Right renal cortex interstitium (tissue), 3 donors: ENCODE results near the gene BBC3. TPM values are rescaled to one million over a fixed set of nuclear protein-coding genes. Genes with fewer than 3 reads are reported as not detected.

ENCODE experiments used
- DNase-seq, 3 donors: peaks; one replicate each; pipeline ENCODE4 v3.0.0-alpha.2; 2013; ENCODE audit warnings: low read depth in 3 of 3, low spot score in 2 of 3
- polyA plus RNA-seq, 3 donors: library from polyadenylated mRNA; unstranded; fragments of 120-200 nt; gene quantifications; one replicate each; pipeline ENCODE4 v1.2.1, GENCODE V29; 2013; ENCODE audit not compliant: insufficient read length in 3 of 3

The BBC3 gene
- polyA plus RNA-seq, 3 donors, result 1.1 to 1.2 (median 1.1) TPM

DNA sequence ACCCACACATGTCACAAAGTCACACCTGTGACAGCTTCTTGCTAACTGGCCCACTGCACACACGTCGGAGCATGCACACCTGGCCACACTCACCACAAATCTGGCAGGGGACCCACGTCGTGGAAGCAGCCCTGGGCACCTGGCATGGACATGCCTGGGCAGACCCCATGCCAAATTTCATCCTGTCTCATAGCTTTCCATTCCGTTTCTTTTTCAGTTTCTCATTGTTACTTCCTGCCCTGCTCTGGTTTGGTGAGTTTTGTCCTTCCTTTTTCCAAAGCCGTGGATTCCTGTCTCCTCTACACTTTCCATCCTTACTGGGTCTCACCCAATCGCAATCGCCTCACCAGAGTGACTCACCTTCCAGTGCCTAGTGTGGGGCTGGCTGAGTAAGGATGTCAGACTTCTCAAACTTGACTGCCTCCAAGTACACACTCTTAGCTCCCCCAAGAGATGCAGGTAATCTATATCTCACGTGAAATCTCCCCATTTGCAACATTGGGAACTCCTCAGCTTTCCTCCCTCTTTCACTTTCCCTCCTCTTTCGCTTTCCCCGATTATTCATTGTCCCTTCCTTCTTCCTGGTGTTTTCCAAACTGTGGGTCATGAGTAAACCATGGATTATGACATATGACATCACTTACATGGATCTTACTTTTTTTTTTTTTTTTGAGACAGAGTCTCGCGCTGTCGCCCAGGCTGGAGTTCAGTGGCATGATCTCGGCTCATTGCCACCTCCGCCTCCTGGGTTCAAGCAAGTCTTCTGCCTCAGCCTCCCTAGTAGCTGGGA, 1.6 kb upstream of the BBC3 start:
- DNase-seq, result no peak

DNA sequence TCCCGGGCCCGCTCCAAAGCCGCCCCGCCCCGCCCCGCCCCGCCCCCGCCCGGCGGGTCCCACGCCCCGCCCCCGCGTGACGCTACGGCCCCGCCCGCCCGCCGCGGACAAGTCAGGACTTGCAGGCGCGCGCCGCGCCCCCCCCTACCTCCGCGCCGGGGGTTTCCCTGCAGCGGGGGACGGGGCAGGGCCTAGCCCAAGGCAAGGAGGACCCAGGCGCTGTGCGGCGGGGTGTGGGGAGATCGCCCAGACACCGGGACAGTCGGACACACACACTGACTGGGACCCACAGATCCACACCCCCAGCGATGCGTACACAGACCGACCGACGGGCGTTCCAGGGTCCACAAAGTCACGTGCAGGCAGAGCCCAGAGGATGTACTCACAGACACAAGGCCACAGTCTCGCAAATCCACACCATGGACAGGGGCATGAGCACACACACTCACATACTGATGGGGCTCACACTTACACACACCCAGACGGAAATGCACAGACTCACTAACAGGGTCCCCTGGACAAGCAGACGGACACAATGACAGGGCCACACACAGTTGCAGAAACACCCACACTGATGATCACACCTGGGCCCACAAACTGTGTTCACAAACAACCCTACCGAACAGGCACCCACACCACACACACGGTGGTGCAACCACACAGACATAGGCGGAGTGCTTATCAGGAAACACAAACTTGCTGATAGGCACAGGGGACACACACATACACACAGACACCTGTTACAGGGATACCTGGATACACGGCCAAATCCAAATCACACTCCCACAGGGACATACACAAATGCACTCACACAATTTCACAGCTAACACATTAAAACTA, 436 bp upstream of the BBC3 start:
- DNase-seq, result no peak

DNA sequence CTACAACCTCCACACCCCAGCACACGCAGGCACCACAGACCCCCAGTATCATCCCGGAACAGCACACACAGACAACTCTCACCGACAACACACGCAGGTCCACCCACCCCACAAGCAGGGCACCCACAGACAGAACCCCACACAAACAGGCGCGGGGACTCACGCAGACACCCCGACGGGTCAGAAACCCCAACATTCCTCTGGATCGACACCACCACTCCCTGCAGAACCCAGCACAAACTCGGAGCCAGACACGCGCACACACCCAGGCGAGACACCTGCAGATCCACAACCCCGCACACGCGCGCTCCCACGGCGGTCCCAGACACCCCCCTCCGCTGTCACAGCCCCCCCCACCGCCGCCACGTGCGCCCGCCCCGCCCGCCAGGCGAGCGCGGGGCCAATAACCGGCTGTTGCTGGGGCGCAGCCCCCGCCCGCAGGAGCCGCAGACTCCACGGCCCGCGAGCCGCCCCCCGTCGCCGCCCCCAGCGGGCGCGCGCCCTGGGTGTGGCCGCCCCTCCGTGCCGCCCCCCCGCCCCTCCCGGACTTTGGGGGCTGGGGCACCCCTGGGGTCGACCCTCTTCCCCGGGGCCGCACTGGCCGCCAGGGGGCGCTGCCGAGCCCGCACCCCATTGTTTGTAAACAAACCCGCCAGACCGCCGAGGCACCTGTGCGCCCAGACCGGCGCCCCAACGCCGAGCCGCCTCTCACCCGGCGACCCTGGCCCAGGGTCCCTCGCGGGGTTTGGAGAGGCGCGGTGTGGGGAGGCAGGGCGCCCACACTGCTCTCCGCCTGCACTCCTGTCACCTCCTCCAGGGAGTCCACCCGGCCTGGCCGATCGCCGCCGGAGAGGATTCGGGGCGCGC, 712 bp downstream of the BBC3 start:
- DNase-seq, result no peak

DNA sequence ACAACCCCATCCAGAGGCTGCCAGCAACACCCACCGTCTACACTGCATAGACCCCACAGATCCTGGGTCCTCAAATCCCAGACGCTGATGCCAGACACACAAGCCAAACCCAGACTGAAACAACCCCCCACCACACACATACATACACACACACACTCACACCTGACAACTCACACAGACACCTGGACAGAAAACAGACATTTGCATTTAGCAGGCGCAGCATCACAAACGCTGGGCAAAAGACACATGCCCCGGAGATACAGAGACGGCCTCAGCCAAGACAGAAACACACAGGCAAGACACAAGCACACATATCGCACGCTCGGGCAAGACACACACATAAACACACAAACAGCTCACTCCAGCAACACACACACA, 1.3 kb downstream of the BBC3 start:
- no peak for DNase-seq

DNA sequence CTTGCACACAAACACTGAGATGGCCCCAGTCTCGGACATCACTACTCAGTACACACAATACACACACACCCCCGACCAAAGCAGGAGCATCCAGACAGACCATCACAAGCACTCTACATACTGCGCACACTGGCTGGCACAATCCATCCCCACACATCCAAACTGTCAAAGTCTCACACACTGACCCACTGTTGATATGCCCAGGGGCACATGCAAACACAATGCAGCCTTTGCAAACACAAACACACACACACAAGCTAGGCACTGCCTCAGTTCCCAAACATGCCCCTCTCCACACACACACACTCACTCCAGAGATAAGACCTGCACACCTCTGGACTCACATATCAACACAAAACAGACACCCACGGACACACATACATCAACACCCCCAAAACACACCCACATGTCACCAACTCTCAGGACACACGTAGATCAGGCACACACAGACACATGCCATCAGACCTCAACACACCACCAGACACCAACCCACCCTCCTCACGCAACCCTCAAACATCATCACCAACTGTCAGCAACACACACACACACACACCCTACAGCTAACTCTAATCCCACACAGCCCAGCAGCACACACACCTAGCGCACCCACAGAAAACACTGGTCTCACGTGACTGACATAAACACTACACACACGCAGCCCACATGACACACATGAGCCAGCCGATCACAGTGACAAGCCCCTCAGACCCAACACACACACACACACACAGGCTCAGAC, 1.9 kb downstream of the BBC3 start:
- no peak for DNase-seq

DNA sequence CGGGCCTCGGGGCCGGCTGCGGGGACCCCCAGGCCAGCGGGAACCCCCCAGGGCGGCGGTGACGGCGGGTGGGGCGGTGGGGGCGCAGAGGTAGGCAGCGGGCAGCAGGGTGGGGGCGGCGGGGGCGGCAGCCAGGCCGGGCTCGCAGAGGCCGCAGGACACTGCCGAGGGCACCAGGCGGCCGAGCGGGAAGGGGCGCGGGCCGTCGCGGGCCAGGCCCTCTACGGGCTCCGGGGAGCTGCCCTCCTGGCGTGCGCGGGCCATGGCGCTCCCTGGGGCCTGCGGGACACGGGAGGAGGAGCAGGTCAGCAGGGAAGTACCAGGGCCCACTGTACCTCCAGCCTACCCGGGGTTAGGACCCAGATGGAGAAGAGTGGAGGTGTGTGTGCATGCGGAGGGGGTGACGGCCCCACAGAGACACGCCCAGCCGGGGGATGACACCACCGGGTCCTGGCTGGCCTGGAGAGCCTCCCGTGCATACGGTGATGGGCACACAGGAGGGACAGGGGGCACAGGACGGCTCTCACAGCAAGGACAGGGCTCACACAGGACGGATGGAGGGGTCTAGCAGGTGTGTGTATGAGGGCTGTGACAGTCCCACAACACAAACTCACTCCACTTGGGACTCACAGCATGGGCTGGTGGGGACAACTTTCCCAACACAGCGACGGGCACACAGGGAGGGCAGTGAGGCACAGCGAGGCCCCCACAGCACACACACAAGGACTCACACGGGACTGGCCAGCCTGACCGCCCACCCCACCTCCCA, 2.6 kb downstream of the BBC3 start:
- DNase-seq, result no peak

DNA sequence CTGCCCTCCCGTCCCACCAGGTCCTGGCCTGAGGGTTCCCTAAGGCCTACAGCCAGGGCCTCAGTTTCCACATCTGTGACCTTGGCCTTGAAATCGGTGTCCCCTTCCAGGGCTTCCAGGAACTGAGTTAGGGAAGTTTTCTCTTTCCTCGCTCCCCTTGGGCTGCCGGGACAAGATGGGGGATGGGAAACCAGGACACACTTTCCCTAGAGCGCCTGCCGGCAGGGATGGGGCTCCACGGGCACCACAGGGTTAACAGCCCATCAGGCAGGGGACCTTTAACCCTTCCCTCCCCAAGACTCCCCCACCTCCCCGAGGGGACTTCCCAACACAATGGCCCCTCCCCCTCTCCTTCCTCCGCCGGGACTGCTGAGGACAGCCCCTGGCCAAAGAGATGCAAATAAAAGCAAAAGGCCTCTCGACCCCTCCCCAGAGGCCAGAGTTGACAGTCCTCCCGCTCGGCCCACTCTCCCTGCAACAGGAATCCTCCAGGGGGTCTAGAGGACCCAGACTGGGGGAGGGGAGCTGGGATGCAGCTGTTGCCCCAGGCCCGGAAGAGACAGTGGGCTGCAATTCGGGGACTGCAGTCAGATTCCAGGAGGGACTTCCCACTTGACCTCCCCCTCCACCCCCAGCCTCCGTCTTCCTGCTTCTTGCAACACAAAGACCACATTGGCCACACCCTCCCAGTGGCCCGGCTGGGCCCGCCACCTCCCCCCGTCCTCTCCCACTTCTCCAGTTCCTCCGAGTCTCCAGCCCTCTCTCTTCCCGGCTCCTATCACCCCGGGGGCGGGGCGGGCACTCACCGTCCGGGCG, 3.4 kb downstream of the BBC3 start:
- no peak for DNase-seq

DNA sequence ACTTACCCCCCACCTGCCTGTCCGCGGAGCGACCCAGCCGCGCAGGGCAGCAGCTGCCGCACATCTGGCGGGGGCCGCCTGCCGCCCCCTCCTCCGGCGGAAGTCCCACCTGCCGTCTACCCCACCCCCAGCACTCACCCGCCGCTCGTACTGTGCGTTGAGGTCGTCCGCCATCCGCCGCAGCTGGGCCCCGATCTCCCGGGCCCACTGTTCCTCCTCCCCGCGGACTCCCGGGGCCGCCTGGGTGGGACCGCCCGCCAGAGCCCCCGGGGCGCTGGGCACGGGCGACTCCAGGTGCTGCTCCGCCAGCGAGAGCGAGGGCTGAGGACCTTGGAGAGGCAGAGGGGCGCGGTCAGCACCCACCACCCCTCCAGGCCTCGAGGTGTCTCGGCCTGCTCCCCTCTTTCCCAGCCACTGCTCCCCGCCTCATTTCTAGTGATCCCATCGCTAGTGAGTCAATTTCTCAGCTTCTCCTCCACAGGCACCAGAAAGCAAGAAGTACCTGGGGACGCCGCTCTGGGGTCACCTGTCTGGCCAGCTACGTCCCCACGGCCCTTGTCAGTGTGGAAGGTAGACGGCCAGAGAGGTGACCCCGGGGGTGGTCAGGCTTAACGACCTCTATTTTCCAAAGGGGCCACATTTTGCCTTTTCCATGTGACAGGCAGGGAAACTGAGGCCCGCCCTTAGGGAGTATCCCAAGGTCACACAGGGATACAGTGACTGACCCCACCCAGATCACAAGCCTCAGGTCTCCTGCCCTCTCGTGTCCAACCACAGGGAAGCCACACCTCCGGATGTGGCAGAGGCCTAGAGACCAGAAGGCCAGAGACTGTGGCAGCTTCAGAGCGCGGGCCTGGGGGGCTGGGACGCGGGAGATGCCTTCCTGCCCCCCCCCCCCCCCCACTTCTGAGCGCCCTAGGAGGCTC, 4.3 kb downstream of the BBC3 start:
- DNase-seq, result no peak

DNA sequence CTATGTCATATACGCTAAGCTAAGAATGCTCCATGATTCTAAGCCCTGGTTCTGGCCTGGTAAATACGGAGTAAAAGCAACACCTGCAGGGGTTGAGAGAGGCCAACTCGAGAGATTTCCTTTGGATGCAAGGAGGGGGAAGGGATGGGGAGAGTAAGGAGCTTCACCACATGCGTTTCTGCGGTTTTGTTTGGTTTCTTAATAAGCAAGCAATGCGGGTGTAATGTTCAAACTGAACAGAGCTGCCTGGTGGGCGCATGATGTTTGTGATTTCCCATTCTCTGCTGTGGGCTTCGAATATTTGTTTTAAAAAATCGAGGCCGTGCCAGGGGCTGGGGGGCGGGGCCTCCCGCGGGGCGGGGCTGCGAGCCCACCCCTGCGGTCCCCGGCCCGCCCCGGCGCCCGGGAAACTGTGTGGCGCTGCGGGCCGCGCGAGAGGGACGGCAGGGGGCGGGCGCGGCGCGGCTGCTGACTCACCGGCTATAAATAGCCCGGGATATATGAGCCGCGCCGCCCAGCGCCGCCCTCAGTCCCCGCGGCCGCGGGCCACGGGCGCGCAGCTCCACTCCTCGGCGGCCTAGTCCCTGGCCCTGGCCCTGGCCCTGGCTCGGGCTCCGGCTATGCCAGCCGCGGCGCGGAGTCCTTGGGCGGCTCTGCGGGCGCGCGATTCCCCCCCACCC, 5.1 kb downstream of the BBC3 start:
- DNase-seq, result peak in 2 of 3 donors; percentile 85

DNA sequence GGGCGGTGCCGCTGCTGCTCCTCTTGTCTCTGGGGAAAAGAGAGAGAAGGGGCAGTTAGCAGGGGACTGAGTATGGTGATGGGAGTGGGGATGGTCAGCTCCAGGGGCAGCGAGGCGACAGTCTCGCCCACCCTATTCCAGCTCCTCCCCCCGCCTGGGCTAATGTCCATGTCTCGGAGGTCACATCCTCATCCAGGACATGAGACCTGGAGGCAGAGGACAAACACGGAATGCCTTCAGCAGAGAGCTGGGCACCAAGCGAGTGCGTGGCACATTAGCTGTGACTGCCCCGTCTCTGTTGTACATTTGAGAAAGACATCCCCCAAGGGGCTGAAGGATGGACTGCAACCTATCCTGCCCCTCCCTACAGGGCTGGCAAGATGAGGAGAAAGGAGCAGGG, 9.1 kb downstream of the BBC3 start:
- no peak for DNase-seq

DNA sequence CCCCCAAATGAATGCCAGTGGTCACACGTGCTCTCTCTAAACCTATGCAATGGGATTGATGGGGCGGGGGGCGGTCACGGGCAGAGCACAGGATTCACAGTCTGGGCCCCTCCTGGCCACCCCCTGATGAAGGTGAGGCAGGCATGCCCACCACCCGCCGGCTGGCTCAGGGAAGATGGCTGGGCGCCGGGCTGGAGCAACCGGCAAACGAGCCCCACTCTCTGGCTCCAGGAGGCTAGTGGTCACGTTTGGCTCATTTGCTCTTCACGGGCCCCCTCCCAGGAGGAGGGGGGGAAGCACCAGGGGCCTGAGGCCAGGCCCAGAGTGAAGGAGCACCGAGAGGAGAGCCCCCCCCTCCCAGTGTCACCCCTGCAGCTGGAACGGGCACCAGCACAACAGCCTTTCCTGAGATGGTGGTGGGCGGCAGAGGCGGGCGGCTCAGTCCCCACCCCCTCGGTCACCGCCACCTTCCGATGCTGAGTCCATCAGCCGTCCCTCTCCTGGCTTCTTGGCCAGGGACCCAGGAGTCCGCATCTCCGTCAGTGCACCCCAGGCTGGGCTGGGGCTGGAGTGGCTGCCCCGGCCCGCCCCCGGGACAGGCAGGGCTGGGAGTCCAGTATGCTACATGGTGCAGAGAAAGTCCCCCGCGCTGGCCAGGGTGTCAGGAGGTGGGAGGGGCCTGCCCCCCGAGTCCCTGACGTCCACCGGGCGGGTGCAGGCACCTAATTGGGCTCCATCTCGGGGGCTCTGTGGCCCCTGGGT, 9.7 kb downstream of the BBC3 start:
- no peak for DNase-seq

DNA sequence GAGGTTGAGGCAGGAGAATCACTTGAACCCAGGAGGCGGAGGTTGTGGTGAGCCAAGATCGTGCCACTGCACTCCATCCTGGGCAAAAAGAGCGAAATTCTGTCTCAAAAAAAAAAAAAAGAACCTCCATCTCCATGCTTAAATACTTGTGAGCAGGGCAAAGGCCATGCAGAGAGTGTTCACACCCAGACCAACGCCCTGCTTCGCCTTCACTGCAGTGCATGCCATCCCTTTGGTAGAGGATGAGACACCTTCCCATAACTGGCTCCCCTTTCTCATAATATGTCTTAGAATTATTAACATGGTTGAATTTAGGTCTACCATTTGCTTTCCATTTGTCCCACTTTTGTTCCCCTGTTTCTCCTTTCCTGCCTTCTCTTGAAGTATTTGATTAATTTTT, 15.4 kb downstream of the BBC3 start:
- no peak for DNase-seq

DNA sequence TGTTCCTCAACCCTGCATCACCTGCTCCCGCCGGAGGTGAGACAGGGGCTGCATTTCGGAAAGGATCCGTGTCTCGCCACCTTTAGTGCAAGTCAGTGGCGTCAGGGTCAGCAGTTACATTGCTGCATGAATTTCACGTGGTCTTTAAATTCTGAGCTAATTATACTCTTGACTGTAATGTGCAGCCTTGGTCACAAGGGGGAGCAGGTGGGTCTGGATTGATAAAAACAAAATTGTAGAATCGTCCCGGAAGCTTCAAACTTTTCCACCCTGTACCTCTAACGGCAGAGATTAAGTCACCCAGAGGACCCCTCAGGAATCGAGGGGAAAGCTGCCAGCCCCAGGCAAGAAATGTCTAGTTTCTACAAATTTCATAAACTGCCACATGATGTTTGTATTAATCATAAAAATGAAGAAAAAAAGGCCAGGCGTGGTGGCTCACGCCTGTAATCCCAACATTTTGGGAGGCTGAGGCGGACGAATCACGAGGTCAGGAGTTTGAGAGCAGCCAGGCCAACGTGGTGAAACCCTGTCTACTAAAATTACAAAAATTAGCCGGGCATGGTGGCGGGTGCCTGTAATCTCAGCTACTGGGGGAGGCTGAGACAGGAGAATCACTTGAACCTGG, 20.2 kb downstream of the BBC3 start:
- DNase-seq, result peak in 1 of 3 donors; percentile 72

DNA sequence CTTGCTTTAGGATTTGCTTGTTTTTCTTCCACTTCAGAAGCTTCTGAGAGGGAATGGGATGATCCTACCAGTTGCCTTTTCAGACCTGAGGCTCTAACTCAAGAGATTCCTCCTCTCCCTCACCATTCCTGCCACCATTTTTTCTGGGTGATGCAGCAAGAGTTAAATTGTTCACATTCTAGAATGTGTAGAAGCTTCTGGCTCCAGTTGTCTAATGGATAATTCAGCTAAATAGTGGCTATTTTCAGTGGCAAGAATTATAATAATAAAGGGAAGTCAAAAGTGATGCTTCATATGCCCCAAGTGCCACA, 20.9 kb downstream of the BBC3 start:
- DNase-seq, result no peak

DNA sequence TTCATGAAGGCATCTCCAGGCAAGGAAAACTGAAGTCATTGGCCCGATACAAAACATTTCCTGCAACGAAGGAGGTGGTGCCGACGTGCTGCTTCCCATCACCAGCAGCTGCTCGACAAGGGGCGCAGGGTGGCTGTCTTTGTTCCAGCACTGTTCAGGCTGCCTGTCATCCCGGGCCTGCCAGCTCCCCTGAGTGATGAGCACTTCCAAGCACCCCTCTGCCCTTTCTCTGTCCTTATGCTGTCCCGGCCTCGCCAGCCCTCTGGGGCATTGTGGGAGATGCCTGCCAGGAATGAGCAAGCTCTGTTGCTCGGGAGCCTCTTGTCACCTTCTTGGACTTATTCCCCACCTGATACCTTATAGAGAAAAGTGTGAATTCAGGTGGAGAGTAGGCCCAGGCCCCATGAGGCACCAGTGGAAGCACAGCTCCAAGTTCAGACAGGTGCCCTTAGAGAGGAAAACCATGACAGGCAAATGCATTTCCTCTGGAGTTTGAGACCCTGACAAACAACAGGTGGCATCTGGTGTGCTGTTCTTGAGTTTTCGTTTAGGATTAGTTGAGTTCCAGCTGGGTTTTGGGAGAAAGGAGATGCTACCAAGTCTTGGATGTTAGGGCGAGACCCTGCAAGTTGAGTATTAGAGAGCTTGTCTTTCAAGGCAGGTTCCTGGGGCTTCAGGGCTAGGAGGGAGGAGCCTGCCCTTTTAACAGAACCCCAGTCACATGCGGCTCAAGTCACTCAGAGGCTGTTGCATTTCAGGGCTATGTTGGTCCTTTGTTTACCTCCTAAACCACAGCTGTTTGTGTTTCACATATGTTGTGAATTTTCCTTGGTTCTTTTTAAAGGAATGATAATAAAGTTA, 21.4 kb downstream of the BBC3 start:
- DNase-seq, result no peak
